GM12878 (cell line): Measurements from ENCODE around the gene APBA1. TPM values are rescaled to one million over a fixed set of nuclear protein-coding genes. Genes with fewer than 3 reads are reported as not detected.

ENCODE experiments used
- ATAC-seq: fragments of 200-7000 bp; cut with Tn5 transposase; 3 replicates; pipeline ENCODE4 v1.9.1; 2020; ENCODE audit warnings: mild to moderate bottlenecking, moderate library complexity
- BruUV-seq: library from RNA; stranded (reverse); fragments of 400-500 nt; replicated peaks from 2 replicates; lab custom pipeline; 2021; lab: Mats Ljungman, UMichigan
- CTCF ChIA-PET: fragments of 300-600 bp; sonication (Branson Sonifier 250); formaldehyde crosslinking; extraction: SDS; loops from one replicate; lab custom pipeline; 2021; ENCODE audit warnings: inconsistent platforms; lab: Yijun Ruan, JAX
- POLR2A ChIA-PET: fragments of 350-600 bp; formaldehyde crosslinking; extraction: SDS; loops from one replicate; lab custom pipeline; 2021; ENCODE audit warnings: inconsistent platforms; lab: Charles Lee
- RAD21 ChIA-PET: fragments of 300-600 bp; sonication (Branson Sonifier 250); formaldehyde crosslinking; loops from one replicate; lab custom pipeline; 2023; ENCODE audit warnings: antibody characterized with exemption; ENCODE audit not compliant: unreplicated experiment; lab: Charles Lee
- SMC1A ChIA-PET: fragments of 300-600 bp; sonication (Branson Sonifier 250); formaldehyde crosslinking; loops from one replicate; lab custom pipeline; 2023; ENCODE audit not compliant: unreplicated experiment, uncharacterized antibody; lab: Charles Lee
- DNase-seq: peaks from one replicate; pipeline ENCODE4 v3.0.0-alpha.2; 2011; ENCODE audit warnings: low read depth, low spot score
- FAIRE-seq: peaks from 3 replicates; lab custom pipeline; 2011; peaks lifted over from hg19 to GRCh38; lab: Jason Lieb, UNC
- H2AFZ ChIP-seq: 2 replicates; pipeline ENCODE4 v1.6.0; 2011; ENCODE audit warnings: low read depth, low read length, control low read depth; ENCODE audit not compliant: control insufficient read depth
- H3K27ac ChIP-seq: 2 replicates; pipeline ENCODE4 v1.5.1; 2011; ENCODE audit warnings: control low read depth; ENCODE audit not compliant: control insufficient read depth, insufficient read depth
- H3K27me3 ChIP-seq, 2 experiments: replicated peaks in 1 of 2; 2 replicates each; pipeline versions ENCODE4 v1.6.0 to v1.6.1; 2011; ENCODE audit warnings: low read length in 1 of 2; ENCODE audit not compliant: control insufficient read depth in 2 of 2, insufficient read depth in 2 of 2
- H3K36me3 ChIP-seq, 2 experiments: 2 replicates each; pipeline ENCODE4 v1.5.1; 2011; ENCODE audit warnings: low read length in 1 of 2; ENCODE audit not compliant: control insufficient read depth in 2 of 2, insufficient read depth in 2 of 2
- H3K4me1 ChIP-seq: 2 replicates; pipeline ENCODE4 v1.6.1; 2011; ENCODE audit warnings: mild to moderate bottlenecking, low read length, moderate library complexity, mixed read lengths; ENCODE audit not compliant: control insufficient read depth, insufficient read depth
- H3K4me2 ChIP-seq: 2 replicates; pipeline ENCODE4 v1.6.0; 2011; ENCODE audit warnings: control low read depth; ENCODE audit not compliant: control insufficient read depth, insufficient read depth
- H3K4me3 ChIP-seq: fragments of 200-600 bp; sonication (generic); 2 replicates; pipeline ENCODE4 v1.5.1; 2016
- H3K79me2 ChIP-seq: 2 replicates; pipeline ENCODE4 v1.6.0; 2011; ENCODE audit warnings: low read length; ENCODE audit not compliant: control insufficient read depth, insufficient read depth
- H3K9ac ChIP-seq: 2 replicates; pipeline ENCODE4 v1.8.0; 2011; ENCODE audit warnings: low read length, control low read depth, mixed read lengths; ENCODE audit not compliant: control insufficient read depth, insufficient read depth
- H3K9me3 ChIP-seq: replicated peaks from 3 replicates; pipeline ENCODE4 v1.5.1; 2011; ENCODE audit warnings: mild to moderate bottlenecking, low read length; ENCODE audit not compliant: control insufficient read depth, insufficient read depth
- H4K20me1 ChIP-seq: 2 replicates; pipeline ENCODE4 v1.6.0; 2011; ENCODE audit not compliant: control insufficient read depth, insufficient read depth
- BCL3 ChIP-seq: IDR thresholded peaks from 2 replicates; pipeline ENCODE4 v1.6.1; 2011; ENCODE audit warnings: borderline replicate concordance, low read depth, mild to moderate bottlenecking, moderate library complexity, low read length; ENCODE audit not compliant: insufficient read depth, poor library complexity, severe bottlenecking
- EED ChIP-seq: sonication (generic); IDR thresholded peaks from 2 replicates; pipeline ENCODE4 v1.6.1; 2016; ENCODE audit warnings: antibody characterized with exemption, low read depth
- GATAD2B ChIP-seq: fragments of 450-650 bp; conservative IDR thresholded peaks from 2 replicates; pipeline ENCODE4 v1.6.1; 2017; ENCODE audit warnings: low read depth, mild to moderate bottlenecking, moderate library complexity
- RELB ChIP-seq: fragments of 450-650 bp; IDR thresholded peaks from 2 replicates; pipeline ENCODE4 v1.6.1; 2017; ENCODE audit warnings: low read depth, mild to moderate bottlenecking, moderate library complexity
- ZNF622 ChIP-seq: fragments of 450-650 bp; IDR thresholded peaks from 2 replicates; pipeline ENCODE4 v1.6.1; 2017; ENCODE audit warnings: mild to moderate bottlenecking, inconsistent platforms
- WGBS: methylation state at CpG from one replicate; pipeline ENCODE4 v1.1.6; 2016; ENCODE audit warnings: low lambda C conversion rate; ENCODE audit not compliant: insufficient replicate concordance, insufficient coverage; ENCODE audit errors: missing lambda C conversion rate; 5-methylcytosine and 5-hydroxymethylcytosine counted together
- in situ Hi-C: fragments of 300-500 bp; cut with MboI; formaldehyde crosslinking; loops from 9 replicates; pipeline ENCODE4 v1.14.3; 2018; ENCODE audit warnings: mixed read lengths
- intact Hi-C: fragments of 100-400 bp; cut with micrococcal nuclease; formaldehyde crosslinking; loops from one replicate; pipeline ENCODE4 v1.14.2; 2022; ENCODE audit not compliant: unreplicated experiment
- polyA plus RNA-seq, 11 experiments: library from polyadenylated mRNA; depleted of rRNA in 4 of 11; unstranded in 6 of 11; stranded (reverse) in 5 of 11; fragments of >200 nt; fragmentation: Nextera tagmentation in 4 of 11; fragmentation: Illumina TruSeq in 1 of 11; extraction: Ambion mirVana in 4 of 11; extraction: Trizol in 1 of 11; gene quantifications; 1 replicate in 1 of 11; 2 replicates in 10 of 11; pipeline versions ENCODE4 v1.2.1 to v1.2.3, GENCODE V29; 2011 to 2016; ENCODE audit warnings: inconsistent platforms in 2 of 11, missing spikeins in 2 of 11, low read depth in 1 of 11
- total RNA-seq, 4 experiments: library from RNA; depleted of rRNA in 3 of 4; stranded (reverse); fragments of >200 nt in 3 of 4; fragmentation: Illumina TruSeq in 1 of 4; extraction: Trizol in 1 of 4; gene quantifications; 2 replicates each; pipeline versions ENCODE4 v1.2.1 to v1.2.3, GENCODE V29; 2013 to 2021

APBA1 gene
- total and polyA plus RNA-seq, 10 of the 15 experiments (the other 5 are each of a cell fraction or from before 2014, with no cell fraction given) = 0.01 to 1.3 (median 0.05) TPM; not detected in 7

GRCh38 chr9:69671311-69671878, 776 bp downstream of the APBA1 start:
- no peak overlapping the region for H3K4me3 ChIP-seq
- POLR2A ChIA-PET = no interaction called here
- no peaks in the 10 kb centered on the region for H3K79me2 ChIP-seq
- H2AFZ ChIP-seq = no peak overlapping the region
- TF ChIP-seq EED = no peak
- no peak for TF ChIP-seq RELB
- no peak for TF ChIP-seq GATAD2B
- TF ChIP-seq BCL3 = no peak
- no peak for TF ChIP-seq ZNF622
- TF ChIP-seq, all 136 proteins: peak for 0
- Histone ChIP-seq H3K9me3 (no peaks in the 10 kb centered on the region), H3K4me1 (no peaks in the 10 kb centered on the region), H3K27me3 (peaks cover 4 to 6% of the 10 kb centered on the region in 2 experiments), H3K27ac (no peak overlapping the region), H3K9ac (no peak overlapping the region), H3K4me2 (no peak overlapping the region), H3K36me3 (no peaks in the 10 kb centered on the region), H4K20me1 (no peaks in the 10 kb centered on the region)
- WGBS = 74% methylated on average over 15 of the region's 15 CpGs
- SMC1A ChIA-PET = no interaction called here
- CTCF ChIA-PET = interaction anchor here (1.0 to 2.4 kb wide), 3 partner anchors 63 to 248 kb away, joined by 3 to 15 read pairs (median 3); no protein-coding TSS in a partner anchor
- intact Hi-C loops (loop anchor here (5.0 kb wide), 1 partner anchor 249 kb away; no protein-coding TSS in a partner anchor), in situ Hi-C loops (loop anchor here (10.0 kb wide), 1 partner anchor 203 kb away; no protein-coding TSS in a partner anchor)
- BruUV-seq = no TSS peak
- no peak for DNase-seq
- FAIRE-seq = no peak
- ATAC-seq = no peak
- RAD21 ChIA-PET = interaction anchor here (1.5 kb wide), 1 partner anchor 248 kb away, joined by 4 read pairs; no protein-coding TSS in a partner anchor
